H4 (cell line): ENCODE results near the gene KCNMA1. TPM values are rescaled to one million over a fixed set of nuclear protein-coding genes. Genes with fewer than 3 reads are reported as not detected.

ENCODE experiments used
- DNase-seq: peaks from one replicate; pipeline ENCODE4 v3.0.0-alpha.2; 2015; ENCODE audit warnings: low spot score
- total RNA-seq: library from RNA; depleted of rRNA; stranded (reverse); fragments of >200 nt; shearing (Covaris generic); gene quantifications from 2 replicates; pipeline ENCODE4 v1.2.3, GENCODE V29; 2014

Gene KCNMA1
- total RNA-seq, 1 experiment from 2014 or later, result 8.4 TPM

DNA sequence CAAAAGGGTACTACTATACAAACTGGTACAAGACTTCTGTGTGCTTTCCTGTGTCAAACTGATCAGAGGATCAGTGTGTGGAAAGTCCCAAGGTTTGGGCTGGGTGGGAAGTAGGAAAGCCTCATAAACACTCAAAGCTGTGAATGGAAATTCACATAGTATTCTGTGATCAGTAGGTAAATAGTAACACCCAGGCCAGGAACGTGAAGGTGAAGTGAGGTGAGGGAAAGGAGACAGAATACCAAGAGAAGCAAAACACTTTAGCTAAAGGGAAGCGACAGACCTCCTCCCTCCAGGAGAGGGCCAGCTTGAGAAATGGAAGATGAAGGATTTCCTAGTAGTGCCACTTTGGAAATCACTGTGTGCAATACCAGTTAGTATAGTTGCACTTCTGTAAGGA lies 451.9 kb downstream of the KCNMA1 start:
- DNase-seq, result no peak

DNA sequence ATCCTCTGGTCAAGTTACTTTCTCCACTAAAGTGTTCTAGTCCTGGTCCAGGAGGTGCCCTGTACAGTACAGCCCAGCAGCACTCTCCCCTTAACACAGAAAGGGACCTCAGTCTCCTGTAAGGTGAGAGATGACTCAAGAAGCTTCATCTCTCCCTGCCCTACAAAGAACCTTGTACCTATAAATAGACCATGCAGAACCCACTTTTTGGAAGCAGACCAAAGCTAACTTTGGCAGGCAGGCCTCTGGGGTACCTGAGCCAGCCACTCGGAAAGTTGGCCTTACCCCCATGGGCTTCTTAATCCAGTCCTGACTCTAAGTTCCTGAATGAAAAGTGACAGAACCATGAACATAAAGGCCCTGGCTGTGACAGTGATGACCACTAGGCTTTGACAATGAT lies 454.8 kb downstream of the KCNMA1 start:
- no peak for DNase-seq

DNA sequence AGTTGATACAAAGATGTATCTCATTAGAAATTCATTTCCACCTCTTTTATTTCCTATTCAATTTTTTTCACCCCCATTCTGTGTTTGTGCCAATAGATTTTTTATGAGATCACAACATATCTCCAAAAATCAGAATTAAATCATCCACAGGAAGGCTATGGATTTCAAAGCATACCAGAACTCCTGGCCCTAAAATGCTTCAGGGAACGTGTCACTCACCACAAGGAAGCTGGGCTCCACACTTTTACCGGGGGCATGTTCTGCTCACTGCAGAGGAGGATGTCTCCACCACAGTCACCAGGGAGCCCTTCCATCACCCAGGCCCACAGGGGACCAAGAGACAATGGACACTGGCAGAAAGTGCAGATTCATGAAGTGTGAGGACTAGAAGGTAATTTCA lies 456.8 kb downstream of the KCNMA1 start:
- no peak for DNase-seq

DNA sequence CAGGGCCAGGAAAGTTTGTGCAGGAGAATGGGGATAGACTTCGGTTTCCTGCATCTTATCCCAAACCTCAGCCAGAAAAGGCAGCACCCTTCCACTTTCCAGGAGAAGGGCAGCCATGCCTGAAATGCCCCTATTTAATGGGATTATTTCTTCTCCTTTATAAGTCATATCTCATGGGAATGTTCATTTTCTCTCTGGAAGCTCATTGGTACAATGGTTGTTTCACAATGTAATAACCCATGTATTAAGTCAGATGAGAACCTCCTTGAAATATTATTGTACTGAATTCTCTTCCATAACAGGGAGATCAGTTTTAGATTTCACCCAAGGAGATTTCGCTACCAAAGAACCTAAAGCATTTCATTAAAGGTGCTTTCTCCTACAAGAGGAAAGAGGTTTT lies 457.5 kb downstream of the KCNMA1 start:
- no peak for DNase-seq

DNA sequence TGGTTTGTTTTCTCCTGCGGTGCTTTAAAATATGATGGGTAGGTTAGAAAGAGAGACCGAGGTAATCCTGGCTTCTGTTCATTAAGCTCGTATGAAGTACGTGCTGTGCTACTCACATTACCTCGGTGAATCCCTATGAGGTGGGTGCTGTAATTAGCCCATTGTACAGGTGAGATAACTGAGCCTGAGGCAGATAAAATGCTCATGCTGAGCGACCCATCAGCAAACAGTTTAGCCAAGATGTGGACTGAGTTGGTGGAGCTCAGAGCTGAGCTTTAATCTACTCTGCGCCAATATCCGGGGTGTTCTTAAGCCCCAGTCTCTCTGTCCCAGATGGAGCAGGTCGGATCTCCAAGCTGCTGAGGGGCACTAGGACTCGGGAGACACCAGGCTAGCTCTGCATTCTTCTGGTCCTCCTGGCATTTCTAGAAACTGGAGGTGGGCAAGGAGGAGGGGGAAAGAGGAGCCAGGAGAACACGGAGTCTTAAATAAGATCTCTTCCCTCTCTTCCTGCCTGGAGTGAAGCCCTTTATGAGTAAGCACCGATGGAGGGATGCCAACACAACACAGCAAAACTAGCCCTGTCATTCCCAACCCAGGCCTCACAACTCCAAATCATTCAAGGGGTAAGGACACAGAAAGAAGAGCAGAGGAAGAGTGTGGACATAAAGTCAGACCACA lies 458.5 kb downstream of the KCNMA1 start:
- peak; percentile 90 for DNase-seq

DNA sequence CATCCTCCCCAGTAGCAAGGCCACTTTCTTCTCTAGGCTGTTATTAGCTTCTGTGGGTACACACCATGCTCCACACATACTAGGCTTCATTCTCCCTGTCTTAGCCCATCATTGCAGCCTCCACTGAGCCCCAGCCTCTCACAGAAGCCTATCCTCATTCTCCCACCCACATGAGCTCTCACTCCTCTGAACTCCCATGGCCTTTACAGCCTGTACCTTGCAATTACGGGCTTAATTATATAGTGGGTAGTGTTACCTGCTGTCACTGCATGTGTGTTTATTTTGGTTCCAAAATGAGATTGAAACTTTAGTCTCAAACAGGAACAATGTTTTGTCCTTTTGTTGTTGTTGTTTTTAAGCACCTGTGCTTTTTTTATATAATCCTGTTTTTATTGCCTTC lies 460.0 kb downstream of the KCNMA1 start:
- no peak for DNase-seq

DNA sequence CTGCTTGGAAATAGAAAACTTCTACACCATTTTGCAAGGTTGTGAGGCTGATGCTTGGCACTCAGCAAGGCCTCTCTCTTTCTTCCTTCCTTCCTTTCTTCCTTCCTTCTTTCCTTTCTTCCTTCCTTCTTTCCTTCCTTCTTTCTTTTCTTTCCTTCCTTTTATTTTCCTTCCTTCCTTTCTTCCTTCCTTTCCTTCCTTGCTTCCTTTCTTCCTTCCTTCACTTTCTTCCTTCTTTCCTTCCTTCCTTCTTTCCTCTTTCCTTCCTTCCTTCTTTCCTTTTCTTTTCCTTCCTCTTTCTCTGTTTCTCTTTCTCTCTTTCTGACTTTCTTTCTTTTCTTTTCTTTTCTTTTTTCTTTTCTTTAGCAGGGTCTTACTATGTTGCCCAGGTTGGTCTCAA lies 460.4 kb downstream of the KCNMA1 start:
- DNase-seq, result no peak

DNA sequence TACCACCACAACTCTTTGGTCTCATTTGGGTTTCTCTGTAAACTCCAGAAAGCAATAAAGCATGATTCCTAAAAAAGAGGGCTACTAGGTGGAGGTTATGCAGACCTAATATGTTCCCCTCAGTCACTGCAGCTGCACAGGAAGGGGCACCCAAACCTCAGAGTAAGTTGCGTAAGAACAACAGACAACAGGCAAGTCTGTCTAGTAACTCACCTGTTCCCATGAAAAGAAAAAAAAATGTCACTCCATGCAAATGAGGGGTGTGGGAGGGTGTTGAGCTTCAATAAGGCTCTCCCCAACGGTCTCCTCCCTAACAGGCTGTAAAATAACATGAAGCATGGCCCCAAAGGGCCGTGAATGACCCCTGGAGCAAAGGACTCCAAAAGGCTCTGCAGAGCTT lies 461.4 kb downstream of the KCNMA1 start:
- no peak for DNase-seq

DNA sequence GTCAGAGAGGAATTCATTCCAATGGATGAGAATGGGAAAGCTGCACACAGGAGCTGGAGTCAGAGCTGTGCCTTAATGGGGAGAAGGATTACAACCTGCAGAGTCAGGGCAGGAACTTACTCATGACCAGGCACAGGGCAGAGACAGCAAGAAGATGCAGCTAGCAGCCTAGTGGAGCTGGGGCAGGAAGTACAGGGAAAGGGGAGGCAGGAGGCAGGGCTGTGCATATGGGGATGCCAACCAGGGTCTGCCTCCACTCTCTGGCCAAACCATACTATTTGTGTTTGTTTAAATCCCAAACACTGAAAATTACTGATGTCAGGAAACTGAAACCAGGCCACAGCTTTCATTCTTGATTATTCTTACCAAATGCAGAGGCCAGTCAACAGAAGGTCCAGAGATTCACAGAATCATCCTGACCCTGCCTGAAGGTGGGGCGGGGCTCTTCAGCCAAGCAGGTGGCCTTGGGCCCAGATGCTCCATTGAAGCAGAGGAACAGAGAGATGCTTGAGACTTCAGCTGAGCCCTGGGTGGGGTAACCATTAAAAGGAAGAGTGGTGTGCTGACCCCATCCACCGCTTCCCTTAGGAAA lies 461.9 kb downstream of the KCNMA1 start:
- no peak for DNase-seq

DNA sequence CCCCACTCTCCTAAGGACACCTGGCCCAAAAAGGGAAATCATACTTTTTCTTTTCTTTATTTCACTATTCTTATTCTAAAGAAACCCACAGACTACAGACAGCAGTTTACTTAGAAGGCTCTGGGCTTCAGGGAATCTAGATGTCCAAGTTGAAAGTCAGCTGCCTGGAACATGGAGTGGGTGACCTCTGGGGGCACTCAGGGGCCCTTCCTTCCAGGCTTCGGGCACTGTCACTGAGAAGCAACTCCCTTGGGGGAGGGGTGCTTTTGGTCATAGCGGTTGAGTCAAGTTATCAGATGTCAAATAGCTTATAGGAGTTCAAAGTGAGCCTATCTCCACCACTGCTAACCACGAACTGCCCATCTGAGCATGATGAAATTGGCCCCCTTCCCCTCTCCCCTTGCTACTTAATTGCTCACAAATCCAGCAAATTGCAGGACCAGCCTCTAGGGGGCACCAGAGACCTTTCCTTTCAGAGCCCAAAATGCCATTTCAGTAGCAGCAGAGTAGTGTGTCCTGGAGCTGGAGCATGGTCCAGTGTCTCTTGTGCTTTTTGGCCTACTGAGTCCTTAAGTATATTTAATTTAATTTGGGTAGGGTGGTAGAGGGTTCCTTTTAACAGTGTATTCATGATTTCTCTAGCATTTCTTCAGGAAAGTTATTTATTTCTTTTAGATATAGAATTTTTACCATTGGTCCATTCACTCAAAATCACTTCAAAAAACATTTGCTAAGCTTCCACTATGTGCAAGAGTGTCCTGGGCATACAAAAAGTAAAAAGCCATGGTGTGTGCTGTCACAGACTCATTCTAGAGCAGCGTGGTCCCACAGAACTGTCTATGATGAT lies 463.8 kb downstream of the KCNMA1 start:
- DNase-seq, result peak; percentile 58

DNA sequence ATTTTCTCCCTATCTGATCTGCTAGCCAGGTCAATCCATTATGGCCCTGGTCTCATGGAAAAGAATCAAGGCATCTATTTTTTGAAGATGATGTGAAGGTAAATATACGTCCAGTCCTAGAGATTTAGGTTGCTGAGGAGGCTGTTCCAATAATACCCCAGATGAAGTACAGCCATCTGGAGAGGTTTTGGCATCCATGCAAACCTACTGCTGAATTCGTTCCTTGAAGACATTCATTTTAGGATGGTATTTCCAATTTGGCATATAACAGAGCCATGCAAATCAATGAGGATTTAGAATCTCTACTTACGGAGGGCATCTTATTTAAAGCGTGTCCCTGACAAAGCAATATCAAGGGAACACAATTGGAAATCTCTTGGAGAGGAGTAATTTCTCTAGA lies 465.5 kb downstream of the KCNMA1 start:
- DNase-seq, result no peak

DNA sequence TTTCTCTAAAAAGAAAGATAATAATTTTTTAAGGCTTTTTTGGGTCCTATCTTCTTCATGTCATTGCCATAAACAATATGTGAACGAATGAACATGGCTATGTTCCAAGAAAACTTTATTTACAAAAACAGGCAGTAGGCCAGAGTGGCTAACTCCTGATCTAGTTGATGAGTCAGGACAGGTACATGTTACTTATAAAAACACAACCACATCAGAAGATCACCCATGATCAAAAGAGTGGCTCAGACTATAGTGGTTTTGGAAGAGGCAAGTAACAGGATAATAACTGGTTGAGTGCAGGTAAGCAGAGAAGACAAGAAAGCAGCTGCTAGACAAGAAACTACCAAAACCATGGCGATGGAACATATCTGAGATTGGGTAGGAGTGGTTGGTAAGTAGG lies 468.7 kb downstream of the KCNMA1 start:
- no peak for DNase-seq

DNA sequence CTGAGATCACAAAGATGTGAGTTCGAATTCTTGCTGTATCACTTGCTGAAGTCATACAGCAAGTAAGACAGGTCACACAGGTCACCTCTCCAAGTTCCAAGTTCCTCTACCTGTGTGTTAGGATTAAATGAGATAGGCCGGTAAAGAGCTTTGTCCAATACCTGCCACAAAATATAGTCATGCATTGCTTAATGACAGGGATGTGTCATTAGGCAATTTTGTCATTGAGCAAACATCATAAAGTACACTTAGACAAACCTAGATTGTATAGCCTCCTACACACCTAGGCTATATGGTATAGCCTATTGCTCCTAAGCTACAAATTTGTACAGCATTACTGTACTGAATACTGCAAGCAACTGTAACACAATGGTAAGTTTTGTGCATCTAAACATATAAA lies 469.4 kb downstream of the KCNMA1 start:
- DNase-seq, result no peak

DNA sequence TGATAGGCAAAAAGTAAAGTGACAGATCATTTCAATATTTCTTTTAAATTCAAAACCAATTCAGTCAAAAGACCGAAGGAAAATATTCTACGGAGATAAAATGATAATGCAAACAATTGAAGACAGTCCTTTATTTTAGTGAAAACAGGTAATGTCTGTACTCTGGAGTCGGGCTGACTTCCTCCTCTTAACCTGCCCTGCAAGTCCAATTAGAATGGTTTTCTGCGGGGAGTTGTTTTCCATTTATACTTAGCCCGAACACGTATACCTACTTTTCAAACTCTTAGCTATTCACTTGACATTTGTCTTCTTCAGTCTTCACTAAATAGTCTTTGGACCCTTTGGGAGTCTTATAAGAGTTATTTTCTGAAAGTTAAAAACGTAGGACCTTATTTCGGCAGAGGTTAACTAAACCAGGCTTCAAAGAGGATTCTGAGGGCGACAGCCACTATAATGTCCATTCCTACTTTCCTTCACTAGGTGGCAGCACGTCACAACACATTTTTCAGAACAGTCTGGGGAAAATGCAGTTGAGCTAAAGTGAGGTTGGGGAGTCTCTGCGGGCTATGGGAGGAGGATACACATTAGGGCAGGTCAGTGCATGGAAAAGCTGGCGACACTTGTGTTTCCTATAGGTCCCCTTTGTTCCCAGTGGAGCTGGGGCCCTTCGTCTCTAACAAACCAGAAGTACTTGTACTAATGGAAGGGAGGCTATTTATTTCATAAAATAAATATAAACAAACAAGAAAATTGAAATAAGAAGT lies 472.0 kb downstream of the KCNMA1 start:
- peak; percentile 69 for DNase-seq

DNA sequence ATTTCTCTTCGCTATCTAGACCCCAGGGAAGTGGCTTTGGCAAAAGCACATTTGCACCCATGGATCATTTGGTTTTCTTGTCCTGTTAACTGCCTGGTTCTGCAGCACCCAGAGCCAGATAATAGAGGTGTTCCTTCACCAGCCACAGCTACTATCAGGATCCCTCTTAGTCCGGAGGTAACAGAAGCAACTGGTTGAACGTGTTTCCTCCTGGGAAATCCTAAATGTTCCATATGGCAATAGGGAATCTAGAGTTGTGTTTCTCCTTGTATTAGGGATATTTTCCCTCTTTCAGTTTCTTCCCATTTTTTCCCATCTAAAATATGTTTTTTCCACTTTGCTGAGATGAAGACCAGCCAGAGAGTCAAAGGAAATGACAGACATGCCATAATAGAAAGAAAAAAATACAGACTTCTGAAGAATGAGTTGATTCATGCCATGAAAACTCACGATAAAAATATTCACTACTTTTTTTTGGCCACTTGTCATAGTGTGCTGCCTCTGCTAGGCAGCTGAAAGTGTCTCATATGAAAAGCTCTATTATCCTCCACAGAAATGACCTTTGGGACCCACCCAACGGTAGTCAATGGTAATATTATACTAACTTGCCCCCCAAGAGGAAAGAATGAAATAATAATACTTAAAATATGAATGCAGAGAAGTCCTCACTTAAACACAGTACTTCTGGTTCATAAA lies 472.8 kb downstream of the KCNMA1 start:
- DNase-seq, result no peak

DNA sequence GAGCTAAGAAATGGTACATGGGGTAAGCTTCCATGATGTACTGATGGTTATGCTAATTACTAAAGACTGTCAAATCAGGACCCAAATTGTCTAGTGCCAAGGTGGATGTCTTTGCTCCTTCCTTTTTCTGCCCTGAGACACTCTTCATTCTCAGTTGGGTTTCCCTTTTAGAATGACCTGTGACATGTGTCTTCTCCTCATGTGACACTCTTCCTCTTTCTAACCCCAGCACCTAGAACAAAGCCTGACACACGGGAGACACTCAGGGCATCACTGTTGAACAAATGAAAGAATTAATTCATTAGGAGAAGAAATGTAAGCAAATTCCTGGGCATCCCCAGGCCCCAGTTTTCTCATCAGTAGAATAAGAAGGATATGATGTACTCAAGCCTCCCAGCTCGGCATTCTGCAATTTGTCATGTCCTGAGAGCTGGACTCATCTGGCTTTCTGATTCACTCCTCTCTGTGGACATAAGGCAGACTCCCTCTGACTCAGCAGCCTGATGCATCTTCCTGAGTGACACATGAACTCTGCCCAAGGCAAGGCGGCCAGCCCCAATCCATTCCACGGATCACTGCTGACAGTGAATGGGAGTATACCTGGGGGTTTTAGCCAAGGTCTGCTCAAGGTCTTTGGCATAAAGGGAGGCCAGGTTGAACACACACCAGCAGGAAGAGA lies 473.8 kb downstream of the KCNMA1 start:
- peak; percentile 65 for DNase-seq

DNA sequence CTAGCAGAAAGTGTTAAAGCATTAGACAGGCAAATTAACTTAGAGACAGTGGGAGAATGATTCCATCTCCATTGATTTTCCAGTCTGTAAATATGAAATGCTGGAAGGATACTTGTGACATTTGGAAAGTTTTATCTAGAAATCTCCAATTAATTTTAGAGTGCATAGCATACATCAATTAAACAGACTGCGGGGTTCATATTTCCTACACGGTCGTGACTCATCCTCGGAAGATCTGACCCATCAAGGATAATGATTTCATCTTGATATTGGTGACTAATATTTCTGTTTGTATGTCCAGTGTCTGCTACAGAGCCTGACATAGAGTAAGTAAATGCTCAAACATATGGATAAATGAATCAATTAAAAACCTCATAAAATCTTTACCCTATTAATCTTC lies 474.9 kb downstream of the KCNMA1 start:
- no peak for DNase-seq

DNA sequence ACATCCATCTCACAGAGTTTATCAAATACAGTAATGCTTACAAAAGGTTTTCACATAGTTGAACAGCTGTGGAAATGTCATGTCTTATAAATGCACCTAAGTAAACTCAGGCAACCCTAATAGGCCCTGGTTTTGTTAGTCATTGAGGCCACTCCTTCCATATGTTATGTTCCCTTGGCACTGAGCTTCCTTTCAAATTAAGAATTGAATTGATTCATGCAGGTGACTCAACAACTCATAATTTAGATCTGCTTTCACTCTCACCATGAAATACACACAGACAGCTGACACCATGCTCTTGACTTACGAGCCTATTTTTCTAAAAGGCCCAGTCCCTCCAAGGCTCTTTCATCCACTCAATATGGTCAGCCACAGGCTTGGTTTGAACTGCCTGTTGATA lies 476.9 kb downstream of the KCNMA1 start:
- DNase-seq, result peak; percentile 38

DNA sequence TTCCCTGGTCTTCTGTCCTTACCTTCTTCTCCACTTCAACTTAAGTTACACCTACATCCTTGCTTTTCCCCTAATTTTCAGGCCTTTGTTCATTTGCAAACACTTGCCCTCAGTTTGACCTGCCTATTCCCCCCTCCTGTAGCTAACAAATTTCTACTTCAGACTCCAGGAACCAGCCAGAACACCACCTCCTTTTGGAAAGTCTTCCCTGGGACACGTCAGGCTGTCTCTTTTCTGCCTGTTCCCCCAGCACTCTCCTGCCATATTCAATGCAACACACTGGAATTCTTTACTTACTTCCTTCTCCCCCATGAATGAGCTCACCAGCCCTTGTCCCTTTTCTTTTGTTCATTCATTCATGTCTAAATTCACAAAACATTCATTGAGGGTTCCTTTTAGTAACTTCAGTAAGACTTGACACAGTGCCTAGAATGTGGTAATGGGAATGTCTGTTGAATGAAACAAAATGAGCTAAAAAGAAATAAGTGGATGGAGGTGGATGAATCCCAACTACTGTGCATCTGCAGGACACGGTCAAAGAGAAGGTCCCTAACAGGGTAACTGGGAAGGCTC lies 478.0 kb downstream of the KCNMA1 start:
- DNase-seq, result no peak

DNA sequence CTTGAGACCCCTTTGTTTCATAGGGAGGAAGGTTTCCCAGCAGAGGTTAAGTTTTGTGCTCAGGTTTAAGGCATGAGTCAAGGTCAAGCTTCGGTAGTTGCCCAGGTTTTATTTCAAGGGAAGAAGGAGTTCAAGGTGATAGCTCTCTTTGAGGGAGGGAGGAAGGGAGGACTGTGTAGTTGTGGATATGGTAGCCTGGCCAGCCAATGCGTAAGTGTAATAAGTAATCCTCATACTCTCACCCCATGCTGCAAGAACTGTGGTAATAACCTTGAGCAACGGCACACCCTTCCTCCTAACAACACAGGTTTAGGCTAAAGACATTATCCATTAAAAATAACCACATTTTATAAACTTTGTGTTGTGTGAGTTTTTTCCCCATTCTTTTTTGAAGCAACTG lies 478.9 kb downstream of the KCNMA1 start:
- DNase-seq, result no peak
